WTC11 (cell line): Measurements from ENCODE around the gene RASAL2. TPM values are rescaled to one million over a fixed set of nuclear protein-coding genes. Genes with fewer than 3 reads are reported as not detected.

Experiments
- ATAC-seq: fragments of 200-7000 bp; cut with Tn5 transposase; 2 replicates; pipeline ENCODE4 v1.10.0; 2021; ENCODE audit warnings: mild to moderate bottlenecking, moderate library complexity
- CTCF ChIA-PET: fragments of 300-600 bp; sonication (Branson Sonifier 250); formaldehyde crosslinking; loops from one replicate; lab custom pipeline; 2021; ENCODE audit warnings: antibody characterized with exemption; lab: Charles Lee
- POLR2A ChIA-PET: fragments of 350-600 bp; sonication (Branson Sonifier 250); formaldehyde crosslinking; loops from one replicate; lab custom pipeline; 2021; ENCODE audit warnings: antibody characterized with exemption; lab: Charles Lee
- DNase-seq: peaks from one replicate; pipeline ENCODE4 v3.0.0; 2021; ENCODE audit warnings: low spot score
- H3K27ac Mint-ChIP-seq: 2 replicates; pipeline ENCODE4 v1.8.0; 2021; ENCODE audit warnings: mixed read lengths
- H3K27me3 Mint-ChIP-seq: 2 replicates; pipeline ENCODE4 v1.8.0; 2021; ENCODE audit warnings: low read depth, mild to moderate bottlenecking, moderate library complexity, mixed read lengths
- H3K36me3 Mint-ChIP-seq: 2 replicates; pipeline ENCODE4 v1.8.0; 2021; ENCODE audit warnings: mixed read lengths
- H3K4me1 Mint-ChIP-seq: 2 replicates; pipeline ENCODE4 v1.8.0; 2022; ENCODE audit warnings: mixed read lengths
- H3K4me3 Mint-ChIP-seq: 2 replicates; pipeline ENCODE4 v1.8.0; 2021; ENCODE audit warnings: mild to moderate bottlenecking, moderate library complexity, mixed read lengths
- H3K9me3 Mint-ChIP-seq: 2 replicates; pipeline ENCODE4 v1.8.0; 2021; ENCODE audit warnings: mixed read lengths
- ATF2 ChIP-seq: sonication (generic); formaldehyde crosslinking; IDR thresholded peaks from 2 replicates; pipeline ENCODE4 v1.8.1; 2022; ENCODE audit warnings: low read depth, missing genetic modification reagents, borderline replicate concordance
- EMX1 ChIP-seq: fragments of 250-450 bp; sonication (Bioruptor Pico); IDR thresholded peaks from 2 replicates; pipeline ENCODE4 v1.8.0; 2021; ENCODE audit warnings: mild to moderate bottlenecking
- ERG ChIP-seq: fragments of 250-450 bp; sonication (Bioruptor Pico); IDR thresholded peaks from 2 replicates; pipeline ENCODE4 v1.8.0; 2021; ENCODE audit warnings: mild to moderate bottlenecking
- ETV6 ChIP-seq: sonication (generic); formaldehyde crosslinking; IDR thresholded peaks from 2 replicates; pipeline ENCODE4 v1.8.1; 2022; ENCODE audit warnings: mild to moderate bottlenecking, missing genetic modification reagents
- HMGA2 ChIP-seq: fragments of 250-450 bp; sonication (Bioruptor Pico); IDR thresholded peaks from 2 replicates; pipeline ENCODE4 v1.4.0; 2021; ENCODE audit warnings: mild to moderate bottlenecking, moderate library complexity
- HMGXB4 ChIP-seq: sonication (generic); formaldehyde crosslinking; IDR thresholded peaks from 2 replicates; pipeline ENCODE4 v1.8.1; 2023; ENCODE audit warnings: mild to moderate bottlenecking, moderate library complexity, missing genetic modification reagents
- MAX ChIP-seq: sonication (generic); formaldehyde crosslinking; IDR thresholded peaks from 2 replicates; pipeline ENCODE4 v1.8.0; 2022; ENCODE audit warnings: mild to moderate bottlenecking, missing genetic modification reagents
- NR1H2 ChIP-seq: sonication (generic); formaldehyde crosslinking; IDR thresholded peaks from 2 replicates; pipeline ENCODE4 v1.9.0; 2021; ENCODE audit warnings: mild to moderate bottlenecking, moderate library complexity, missing genetic modification reagents
- PRRX2 ChIP-seq: fragments of 250-450 bp; sonication (Bioruptor Pico); IDR thresholded peaks from 2 replicates; pipeline ENCODE4 v1.8.0; 2021; ENCODE audit warnings: mild to moderate bottlenecking
- SP1 ChIP-seq: sonication (generic); formaldehyde crosslinking; conservative IDR thresholded peaks from 2 replicates; pipeline ENCODE4 v1.8.1; 2022; ENCODE audit warnings: missing genetic modification reagents
- TEAD1 ChIP-seq: sonication (generic); formaldehyde crosslinking; IDR thresholded peaks from 2 replicates; pipeline ENCODE4 v1.8.0; 2022; ENCODE audit warnings: mild to moderate bottlenecking, missing genetic modification reagents
- USF2 ChIP-seq: sonication (generic); formaldehyde crosslinking; IDR thresholded peaks from 2 replicates; pipeline ENCODE4 v1.8.1; 2023; ENCODE audit warnings: mild to moderate bottlenecking, missing genetic modification reagents, moderate library complexity
- ZNF121 ChIP-seq: sonication (generic); formaldehyde crosslinking; IDR thresholded peaks from 2 replicates; pipeline ENCODE4 v1.8.0; 2023; ENCODE audit warnings: missing genetic modification reagents
- ZNF219 ChIP-seq: sonication (generic); formaldehyde crosslinking; IDR thresholded peaks from 2 replicates; pipeline ENCODE4 v1.8.0; 2023; ENCODE audit warnings: missing genetic modification reagents, mild to moderate bottlenecking, borderline replicate concordance
- ZNF263 ChIP-seq: sonication (generic); formaldehyde crosslinking; IDR thresholded peaks from 2 replicates; pipeline ENCODE4 v1.8.1; 2022; ENCODE audit warnings: low read depth, mild to moderate bottlenecking, moderate library complexity, missing genetic modification reagents
- ZNF423 ChIP-seq: fragments of 250-450 bp; sonication (Bioruptor Pico); IDR thresholded peaks from 2 replicates; pipeline ENCODE4 v2.1.2; 2022; ENCODE audit warnings: mild to moderate bottlenecking, moderate library complexity
- ZNF671 ChIP-seq: fragments of 250-450 bp; sonication (Bioruptor Pico); IDR thresholded peaks from 2 replicates; pipeline ENCODE4 v1.8.0; 2021; ENCODE audit warnings: mild to moderate bottlenecking
- total RNA-seq: library from RNA; stranded (reverse); gene quantifications from 3 replicates; pipeline ENCODE4 v1.2.3, GENCODE V29; 2021

Gene RASAL2
- total RNA-seq, 1 experiment from 2014 or later: 29.5 TPM

GRCh38 chr1:178266619-178267066 lies 172.7 kb downstream of the RASAL2 start:
- Mint-ChIP-seq H3K4me3 (peak overlapping the region; percentile 64), H3K27me3 (no peaks in the 10 kb centered on the region), H3K36me3 (no peaks in the 10 kb centered on the region), H3K9me3 (no peaks in the 10 kb centered on the region), H3K4me1 (peaks cover 92% of the 10 kb centered on the region), H3K27ac (peak overlapping the region; percentile 100)
- ChIA-PET CTCF (interaction anchor here (0.6 to 2.5 kb wide), 4 partner anchors 12 to 235 kb away, joined by 3 to 9 read pairs (median 5); no protein-coding TSS in a partner anchor), POLR2A (no interaction called here)
- TF ChIP-seq TEAD1 (CRISPR knock-in tag) (no peak), ATF2 (CRISPR knock-in tag) (no peak), ZNF671 (CRISPR knock-in tag) (no peak), PRRX2 (CRISPR knock-in tag) (0 out of 2 replicates have a peak, but pooled peaks have one; percentile 56), ETV6 (CRISPR knock-in tag) (peak; percentile 30; the same call in 1 of the 2 replicates), NR1H2 (CRISPR knock-in tag) (no peak), HMGXB4 (CRISPR knock-in tag) (no peak), ZNF423 (0 out of 2 replicates have a peak, but pooled peaks have one; percentile 26), EMX1 (CRISPR knock-in tag) (0 out of 2 replicates have a peak, but pooled peaks have one; percentile 55), SP1 (CRISPR knock-in tag) (peak; percentile 62; the same call in 1 of the 2 replicates), MAX (CRISPR knock-in tag) (peak; percentile 75), USF2 (CRISPR knock-in tag) (peak; percentile 19; the same call in 1 of the 2 replicates), ERG (CRISPR knock-in tag) (0 out of 2 replicates have a peak, but pooled peaks have one; percentile 39)
- DNase-seq: peak; percentile 86
- ATAC-seq: peak; percentile 88

GRCh38 chr1:178267646-178268094 lies 173.8 kb downstream of the RASAL2 start:
- Mint-ChIP-seq H3K36me3 (no peaks in the 10 kb centered on the region), H3K27me3 (no peaks in the 10 kb centered on the region), H3K4me1 (peaks cover 94% of the 10 kb centered on the region), H3K9me3 (no peaks in the 10 kb centered on the region), H3K4me3 (peak overlapping the region; percentile 64), H3K27ac (peak overlapping the region; percentile 100)
- ATAC-seq: peak; percentile 26
- DNase-seq: peak; percentile 46
- POLR2A ChIA-PET: interaction anchor here (0.6 to 0.7 kb wide), 3 partner anchors 25 to 216 kb away, joined by 3 to 5 read pairs (median 3); no protein-coding TSS in a partner anchor
- TF ChIP-seq HMGA2 (CRISPR knock-in tag) (no peak), ZNF219 (CRISPR knock-in tag) (no peak), ZNF263 (CRISPR knock-in tag) (no peak), USF2 (CRISPR knock-in tag) (peak; percentile 43), ZNF121 (CRISPR knock-in tag) (0 out of 2 replicates have a peak, but pooled peaks have one; percentile 47)
- CTCF ChIA-PET: interaction anchor here (0.5 to 2.5 kb wide), 4 partner anchors 25 to 230 kb away, joined by 3 to 9 read pairs (median 4); no protein-coding TSS in a partner anchor
